Head of caudate nucleus (tissue), 42 donors: ENCODE results near the gene GZF1.

Source experiments
- DNase-seq, 42 donors: peaks; one replicate each; pipeline versions ENCODE4 v3.0.0 to v3.0.0-alpha.2; 2020 to 2021; ENCODE audit warnings: mixed read lengths in 7 of 42
- intact Hi-C: fragments of 100-400 bp; cut with DNase I; formaldehyde crosslinking; loops from one replicate; pipeline ENCODE4 v1.15.0; 2022

Gene GZF1

GRCh38 chr20:23361476-23362391, at the start of gene GZF1:
GZF1 (plus strand) TSS chr20:23362182; CDS start chr20:23364384, 2,202 bp downstream.
- intact Hi-C loops = loop anchor here (5.0 kb wide), 1 partner anchor 61 kb away; the partner anchor contains the start of gene NAPB
- DNase-seq = peak; percentile 91 to 99 (median 98)

GRCh38 chr20:23313271-23313670, 48.7 kb upstream of the GZF1 start:
- intact Hi-C loops = no loop called here
- DNase-seq = no peak

- intact Hi-C loops = no loop called here
- no peak for DNase-seq
These were observed 47.3 kb upstream of the GZF1 start for GRCh38 chr20:23314699-23315098.

GRCh38 chr20:23315099-23315498, 46.9 kb upstream of the GZF1 start:
- DNase-seq = no peak
- intact Hi-C loops = no loop called here

GRCh38 chr20:23316626-23317025, 45.4 kb upstream of the GZF1 start:
- DNase-seq = no peak
- intact Hi-C loops = no loop called here

- DNase-seq = no peak
- intact Hi-C loops = no loop called here
These were observed 44.9 kb upstream of the GZF1 start for GRCh38 chr20:23317081-23317480.

GRCh38 chr20:23318347-23318746, 43.6 kb upstream of the GZF1 start:
- intact Hi-C loops = no loop called here
- DNase-seq = no peak

- intact Hi-C loops = no loop called here
- no peak for DNase-seq
These were observed 41.7 kb upstream of the GZF1 start for GRCh38 chr20:23320317-23320716.

GRCh38 chr20:23325107-23325506, 36.9 kb upstream of the GZF1 start:
- intact Hi-C loops = no loop called here
- no peak for DNase-seq

GRCh38 chr20:23326774-23327173, 35.2 kb upstream of the GZF1 start:
- no peak for DNase-seq
- intact Hi-C loops = no loop called here

GRCh38 chr20:23327617-23328333, 34.2 kb upstream of the GZF1 start:
- no peak for DNase-seq
- intact Hi-C loops = no loop called here

GRCh38 chr20:23331450-23332350, 30.3 kb upstream of the GZF1 start:
- DNase-seq = no peak
- intact Hi-C loops = no loop called here

- no peak for DNase-seq
- intact Hi-C loops = no loop called here
These were observed 29.5 kb upstream of the GZF1 start for GRCh38 chr20:23332467-23332866.

GRCh38 chr20:23334111-23334510, 27.9 kb upstream of the GZF1 start:
- intact Hi-C loops = no loop called here
- no peak for DNase-seq

- intact Hi-C loops = no loop called here
- DNase-seq = no peak
These were observed 26.5 kb upstream of the GZF1 start for GRCh38 chr20:23335521-23335920.

- intact Hi-C loops = no loop called here
- no peak for DNase-seq
These were observed 25.5 kb upstream of the GZF1 start for GRCh38 chr20:23336476-23336875.

- intact Hi-C loops = no loop called here
- DNase-seq = no peak
These were observed 24.7 kb upstream of the GZF1 start for GRCh38 chr20:23337312-23337711.

GRCh38 chr20:23339986-23340385, 22.0 kb upstream of the GZF1 start:
- intact Hi-C loops = loop anchor here (5.0 to 10.0 kb wide), 2 partner anchors 198 to 645 kb away; no protein-coding TSS in a partner anchor
- no peak for DNase-seq

GRCh38 chr20:23340524-23340923, 21.5 kb upstream of the GZF1 start:
- peak; percentile 39 to 89 (median 73) for DNase-seq
- intact Hi-C loops = loop anchor here (5.0 to 10.0 kb wide), 2 partner anchors 198 to 646 kb away; no protein-coding TSS in a partner anchor
